GM19240 (cell line): ENCODE results near the gene PDF.

Experiments
- DNase-seq: peaks from one replicate; pipeline ENCODE4 v3.0.0; 2011; ENCODE audit warnings: low spot score; ENCODE audit not compliant: insufficient read length

Gene PDF

GRCh38 chr16:69277413-69277812 lies 53.0 kb downstream of the PDF start:
- no peak for DNase-seq
